ENCODE data around the gene PLP1. TPM values are rescaled to one million over a fixed set of nuclear protein-coding genes. Genes with fewer than 3 reads are reported as not detected.

The PLP1 gene
- total and polyA plus RNA-seq, 11 donors = 1.2 to 12.5 (median 3.8) TPM

DNA sequence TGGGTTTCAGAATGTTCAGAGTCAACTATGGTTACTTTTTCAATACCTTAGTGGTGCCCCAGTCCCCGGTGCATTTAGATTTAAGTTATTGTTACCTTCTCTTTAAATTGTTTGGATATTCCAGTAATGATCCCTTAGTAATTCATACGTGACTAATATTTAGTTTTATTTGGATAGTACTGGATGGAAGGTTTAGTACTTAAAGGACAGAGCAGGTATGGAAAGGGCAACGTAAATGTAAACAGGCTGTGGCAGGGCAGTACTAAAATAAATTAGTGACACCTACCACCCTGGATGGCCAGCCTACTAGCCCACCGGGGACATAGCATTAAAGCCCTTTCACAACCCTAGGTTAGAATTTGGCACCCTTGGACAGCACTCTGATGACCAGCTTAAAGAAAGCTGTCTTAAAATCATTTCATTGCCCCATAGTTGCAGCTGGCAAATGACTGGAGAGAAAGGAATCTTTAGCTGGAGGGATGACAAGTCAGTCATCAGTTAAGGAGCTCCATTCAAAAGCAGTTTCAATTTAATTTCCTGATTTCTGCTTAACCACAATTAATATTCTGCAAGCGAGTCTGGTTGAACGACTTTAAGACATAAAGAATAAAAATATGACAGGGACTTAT, 16.4 kb downstream of the PLP1 start:
- H3K9me3 ChIP-seq = no peaks in the 10 kb centered on the region
- DNase-seq (no peak), ATAC-seq (peak in 1 of 4 donors; percentile 20)
- H3K4me1 ChIP-seq = no peaks in the 10 kb centered on the region
- no peak overlapping the region for H3K4me3 ChIP-seq
- H3K27ac ChIP-seq = no peak overlapping the region
- no peaks in the 10 kb centered on the region for H3K36me3 ChIP-seq
- intact Hi-C loops (cut with DNase I) = no loop called here
- peaks cover 0 to 7% (median 0%) of the 10 kb centered on the region in 9 donors for H3K27me3 ChIP-seq
- WGBS, 4 donors = 68 to 87% (median 82%) methylated on average over 6 of the region's 6 CpGs
- TF ChIP-seq POLR2A (IDR thresholded peaks at IDR 0.05) = no peak
- no peak for TF ChIP-seq CTCF (IDR thresholded peaks at IDR 0.05)

DNA sequence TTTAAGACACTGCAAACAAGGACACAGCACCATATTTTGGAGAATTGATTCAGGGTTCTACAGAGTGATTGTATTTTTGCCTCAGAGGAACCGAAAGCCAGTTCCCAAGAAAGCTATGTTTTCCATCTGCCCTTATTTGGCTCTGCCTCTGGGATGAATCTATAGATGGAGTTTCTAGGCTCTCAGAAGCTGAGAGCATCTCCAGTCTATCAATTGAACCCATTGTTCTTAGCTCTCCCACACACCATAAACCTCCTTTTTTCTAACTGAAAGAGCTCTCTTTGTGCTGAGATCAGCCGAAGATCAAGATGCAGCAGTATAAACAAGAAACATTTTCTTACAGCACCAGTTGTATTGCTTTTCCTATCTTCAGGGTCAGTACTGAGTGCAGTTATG, 16.9 kb downstream of the PLP1 start:
- no peak for ATAC-seq
- H3K27me3 ChIP-seq = peaks cover 0 to 3% (median 0%) of the 10 kb centered on the region in 9 donors
- intact Hi-C loops (cut with DNase I) = no loop called here

GRCh38 chrX:103794119-103794518, 17.5 kb downstream of the PLP1 start:
- no peak for TF ChIP-seq CTCF (IDR thresholded peaks at IDR 0.05)
- TF ChIP-seq POLR2A (IDR thresholded peaks at IDR 0.05) = no peak
- H3K27ac ChIP-seq = no peak overlapping the region
- H3K27me3 ChIP-seq = peaks cover 0 to 3% (median 0%) of the 10 kb centered on the region in 9 donors
- 65 to 85% (median 75%) methylated on average over 4 of the region's 4 CpGs for WGBS, 4 donors
- no peak overlapping the region for H3K4me3 ChIP-seq
- no peaks in the 10 kb centered on the region for H3K36me3 ChIP-seq
- intact Hi-C loops (cut with DNase I) = no loop called here
- ATAC-seq (no peak), DNase-seq (no peak)
- H3K4me1 ChIP-seq = no peaks in the 10 kb centered on the region
- H3K9me3 ChIP-seq = no peaks in the 10 kb centered on the region

More for the DNA sequence above, 16.9 kb downstream of the PLP1 start:
- 60 to 83% (median 76%) methylated on average over 2 of the region's 2 CpGs for WGBS, 4 donors
- Histone ChIP-seq H3K9me3 (no peaks in the 10 kb centered on the region), H3K27ac (no peak overlapping the region), H3K36me3 (no peaks in the 10 kb centered on the region), H3K4me1 (no peaks in the 10 kb centered on the region), H3K4me3 (no peak overlapping the region)
- no peak for DNase-seq
- TF ChIP-seq CTCF (IDR thresholded peaks at IDR 0.05) = no peak

DNA sequence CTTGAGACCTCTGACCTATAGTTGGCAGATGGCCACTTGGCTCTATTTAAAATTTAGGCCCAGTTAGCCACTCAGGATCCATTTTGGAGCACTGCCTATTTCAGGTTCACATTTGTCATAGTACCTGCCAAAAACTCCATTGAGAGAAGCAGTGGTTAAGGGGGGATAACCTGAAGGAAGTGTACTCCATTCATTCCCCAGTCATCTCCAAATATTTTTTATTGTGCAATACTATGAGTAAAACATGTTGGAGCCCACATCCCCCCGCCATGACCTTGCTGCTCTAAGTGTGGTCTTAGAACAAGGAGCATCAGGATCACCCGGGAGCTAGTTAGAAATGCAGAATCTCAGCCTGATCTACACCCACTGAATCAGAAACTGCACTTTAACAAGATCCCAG, 21.1 kb downstream of the PLP1 start:
- no peaks in the 10 kb centered on the region for H3K4me1 ChIP-seq
- no peak overlapping the region for H3K27ac ChIP-seq
- no peaks in the 10 kb centered on the region for H3K36me3 ChIP-seq
- WGBS, 4 donors = 77 to 94% (median 84%) methylated on average over 2 of the region's 2 CpGs
- ATAC-seq (no peak), DNase-seq (no peak)
- peaks cover 0 to 8% (median 0%) of the 10 kb centered on the region in 9 donors for H3K27me3 ChIP-seq
- intact Hi-C loops (cut with DNase I) = no loop called here
- TF ChIP-seq CTCF (IDR thresholded peaks at IDR 0.05) (no peak), POLR2A (IDR thresholded peaks at IDR 0.05) (no peak)
- no peaks in the 10 kb centered on the region for H3K9me3 ChIP-seq
- no peak overlapping the region for H3K4me3 ChIP-seq
